Activated B cell treated with CpG ODN at 0.5 μM for 24 hours (primary cell): ENCODE data around the gene ARID4B. TPM values are rescaled to one million over a fixed set of nuclear protein-coding genes. Genes with fewer than 3 reads are reported as not detected.
A peak's percentile ranks its signal among the peaks of the same experiment; 100 is the strongest.

Experiments
- ATAC-seq: fragments of 200-7000 bp; cut with Tn5 transposase; one replicate; pipeline ENCODE4 v1.10.0; 2021; ENCODE audit warnings: low read depth, mild to moderate bottlenecking, moderate library complexity
- CTCF ChIA-PET: fragments of 350-600 bp; sonication (Branson Sonifier 250); formaldehyde crosslinking; loops from one replicate; lab custom pipeline; 2021; ENCODE audit warnings: antibody characterized with exemption; lab: Charles Lee
- POLR2A ChIA-PET: fragments of 350-600 bp; sonication (Branson Sonifier 250); formaldehyde crosslinking; loops from one replicate; lab custom pipeline; 2021; ENCODE audit warnings: antibody characterized with exemption; lab: Charles Lee
- DNase-seq: peaks from one replicate; pipeline ENCODE4 v3.0.0; 2022
- H3K27ac Mint-ChIP-seq: one replicate; pipeline ENCODE4 v1.8.0; 2020; ENCODE audit warnings: mixed read lengths
- H3K27me3 Mint-ChIP-seq: one replicate; pipeline ENCODE4 v1.8.0; 2021; ENCODE audit warnings: mixed read lengths
- H3K36me3 Mint-ChIP-seq: one replicate; pipeline ENCODE4 v1.8.0; 2021; ENCODE audit warnings: low read depth, mixed read lengths
- H3K4me1 Mint-ChIP-seq: one replicate; pipeline ENCODE4 v1.8.0; 2021; ENCODE audit warnings: mixed read lengths
- H3K4me3 Mint-ChIP-seq: one replicate; pipeline ENCODE4 v1.8.0; 2020; ENCODE audit warnings: mild to moderate bottlenecking, mixed read lengths
- H3K9me3 Mint-ChIP-seq: one replicate; pipeline ENCODE4 v1.8.0; 2020; ENCODE audit warnings: mixed read lengths
- CTCF ChIP-seq: fragments of 200-600 bp; IDR thresholded peaks from one replicate; pipeline ENCODE4 v1.8.0; 2022; ENCODE audit warnings: antibody characterized with exemption, mild to moderate bottlenecking
- intact Hi-C: fragments of 100-400 bp; cut with micrococcal nuclease; formaldehyde crosslinking; loops from one replicate; pipeline ENCODE4 v1.15.1; 2024
- total RNA-seq: library from RNA; stranded (reverse); gene quantifications from 2 replicates; pipeline ENCODE4 v1.2.3, GENCODE V29; 2022

ARID4B gene
- total RNA-seq, 1 donor from 2014 or later = 78.5 TPM

- H3K4me1 Mint-ChIP-seq = peaks cover 62% of the 10 kb centered on the region
- ATAC-seq (no peak), DNase-seq (no peak)
- intact Hi-C loops = loop anchor here (2.0 kb wide), 1 partner anchor 28 kb away; no protein-coding TSS in a partner anchor
- no peak for TF ChIP-seq CTCF
- no peak overlapping the region for H3K4me3 Mint-ChIP-seq
- no peaks in the 10 kb centered on the region for H3K27me3 Mint-ChIP-seq
- ChIA-PET CTCF (interaction anchor here (1.3 kb wide), 1 partner anchor 23 kb away, joined by 3 read pairs; no protein-coding TSS in a partner anchor), POLR2A (no interaction called here)
- H3K36me3 Mint-ChIP-seq = peaks cover 7% of the 10 kb centered on the region
- H3K27ac Mint-ChIP-seq = no peak overlapping the region
- no peaks in the 10 kb centered on the region for H3K9me3 Mint-ChIP-seq
Measured at GRCh38 chr1:235298758-235299157, 29.2 kb downstream of the ARID4B start.

DNA sequence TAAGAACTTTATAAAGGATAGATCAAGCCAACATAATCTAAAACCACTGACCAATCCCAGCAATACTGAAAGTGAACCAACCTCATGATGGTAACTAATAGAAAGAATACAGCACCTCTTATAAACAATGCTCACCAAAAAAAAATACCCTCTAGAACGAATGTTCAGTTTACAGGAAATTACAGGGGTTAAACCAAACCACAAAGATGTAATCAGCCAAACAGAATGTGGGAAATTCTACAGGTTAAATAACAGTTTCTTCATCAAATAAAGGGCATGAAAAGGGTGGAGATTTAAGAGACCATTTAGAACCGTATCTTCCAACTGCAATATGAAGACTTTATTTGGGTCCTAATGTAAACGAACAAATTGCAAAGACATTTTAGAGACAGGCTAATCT, 30.4 kb downstream of the ARID4B start:
- ATAC-seq (no peak), DNase-seq (no peak)
- Mint-ChIP-seq H3K4me1 (peaks cover 62% of the 10 kb centered on the region), H3K27me3 (no peaks in the 10 kb centered on the region), H3K9me3 (no peaks in the 10 kb centered on the region), H3K27ac (peak overlapping the region; percentile 1), H3K4me3 (peak overlapping the region; percentile 21), H3K36me3 (peaks cover 6% of the 10 kb centered on the region)
- intact Hi-C loops = no loop called here
- TF ChIP-seq CTCF = no peak
- ChIA-PET CTCF (no interaction called here), POLR2A (no interaction called here)

- no peaks in the 10 kb centered on the region for H3K9me3 Mint-ChIP-seq
- TF ChIP-seq CTCF = no peak
- ChIA-PET CTCF (no interaction called here), POLR2A (no interaction called here)
- no peak overlapping the region for H3K27ac Mint-ChIP-seq
- H3K27me3 Mint-ChIP-seq = no peaks in the 10 kb centered on the region
- no peak overlapping the region for H3K4me3 Mint-ChIP-seq
- peaks cover 66% of the 10 kb centered on the region for H3K4me1 Mint-ChIP-seq
- DNase-seq (no peak), ATAC-seq (no peak)
- peaks cover 5% of the 10 kb centered on the region for H3K36me3 Mint-ChIP-seq
- intact Hi-C loops = no loop called here
Measured at GRCh38 chr1:235296729-235297128, 31.2 kb downstream of the ARID4B start.

GRCh38 chr1:235295902-235296350, 32.1 kb downstream of the ARID4B start:
- ATAC-seq = no peak
- ChIA-PET POLR2A (no interaction called here), CTCF (interaction anchor here (0.6 kb wide), 1 partner anchor 260 kb away, joined by 3 read pairs; no protein-coding TSS in a partner anchor)
- intact Hi-C loops = no loop called here
- Mint-ChIP-seq H3K4me3 (no peak overlapping the region), H3K4me1 (peaks cover 63% of the 10 kb centered on the region), H3K27me3 (no peaks in the 10 kb centered on the region), H3K27ac (peak overlapping the region; percentile 50), H3K36me3 (peaks cover 6% of the 10 kb centered on the region), H3K9me3 (no peaks in the 10 kb centered on the region)
- TF ChIP-seq CTCF = no peak
- DNase-seq = no peak

DNA sequence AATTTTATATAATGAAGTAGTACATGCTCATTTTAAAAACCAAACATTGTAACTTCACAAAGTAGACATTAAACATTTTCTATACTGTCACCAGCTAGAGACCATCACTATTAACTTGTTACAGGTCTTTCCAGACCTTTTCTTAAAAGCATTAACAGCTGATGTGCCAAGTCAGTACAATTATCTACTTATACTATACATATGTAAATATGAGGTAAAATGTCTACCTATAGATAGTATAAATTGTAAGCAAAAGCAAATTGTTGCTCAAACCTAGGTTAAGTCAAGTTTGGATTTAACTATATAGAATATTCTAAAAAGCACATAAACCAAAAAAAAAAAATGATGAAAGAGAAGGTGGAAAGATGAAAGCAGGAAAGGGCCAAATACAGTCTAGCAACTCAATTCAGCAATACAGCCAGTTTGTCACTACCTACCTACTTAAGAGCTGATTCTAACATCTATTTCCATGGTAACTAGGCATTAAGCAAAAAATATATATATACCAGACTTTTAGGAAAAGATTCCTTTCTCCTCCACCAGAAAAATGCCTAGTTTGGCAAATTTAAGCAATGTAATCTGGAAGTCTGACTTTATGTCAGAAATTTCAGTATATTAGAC, 34.5 kb downstream of the ARID4B start:
- ChIA-PET CTCF (no interaction called here), POLR2A (interaction anchor here (0.5 kb wide), 1 partner anchor 98 kb away, joined by 3 read pairs; no protein-coding TSS in a partner anchor)
- H3K27me3 Mint-ChIP-seq = no peaks in the 10 kb centered on the region
- H3K4me3 Mint-ChIP-seq = no peak overlapping the region
- H3K27ac Mint-ChIP-seq = no peak overlapping the region
- peaks cover 64% of the 10 kb centered on the region for H3K4me1 Mint-ChIP-seq
- H3K36me3 Mint-ChIP-seq = peaks cover 10% of the 10 kb centered on the region
- TF ChIP-seq CTCF = no peak
- no peaks in the 10 kb centered on the region for H3K9me3 Mint-ChIP-seq
- ATAC-seq = no peak
- intact Hi-C loops = no loop called here
- no peak for DNase-seq
